Gastrocnemius medialis (tissue), 4 donors: ENCODE data around the gene STN1. TPM values are rescaled to one million over a fixed set of nuclear protein-coding genes. Genes with fewer than 3 reads are reported as not detected.

Experiments
- ATAC-seq, 2 donors: fragments of 150-250 bp; one replicate each; pipeline ENCODE4 v1.9.1; 2016
- DNase-seq, 2 donors: peaks; one replicate each; pipeline ENCODE4 v3.0.0-alpha.2; 2019
- H3K27ac ChIP-seq, 4 donors: fragments of 200-600 bp; sonication (generic); 1 replicate in 1 of 4; 2 replicates in 3 of 4; pipeline ENCODE4 v1.5.1; 2016 to 2018; ENCODE audit warnings: mild to moderate bottlenecking in 2 of 4, moderate library complexity in 1 of 4
- H3K27me3 ChIP-seq, 3 donors: fragments of 200-600 bp; sonication (generic) in 2 of 3; 1 replicate in 1 of 3; 2 replicates in 2 of 3; pipeline versions ENCODE4 v1.5.1 to v1.6.0; 2016 to 2019; ENCODE audit warnings: mild to moderate bottlenecking in 1 of 3, moderate library complexity in 1 of 3
- H3K36me3 ChIP-seq, 2 donors: fragments of 200-600 bp; sonication (generic) in 1 of 2; one replicate each; pipeline ENCODE4 v1.5.1; 2017 to 2018
- H3K4me1 ChIP-seq, 2 donors: fragments of 200-600 bp; sonication (generic) in 1 of 2; one replicate each; pipeline ENCODE4 v1.5.1; 2016 to 2017; ENCODE audit warnings: mild to moderate bottlenecking in 2 of 2
- H3K4me3 ChIP-seq, 4 donors: fragments of 200-600 bp; sonication (generic) in 3 of 4; 1 replicate in 1 of 4; 2 replicates in 3 of 4; pipeline ENCODE4 v1.5.1; 2016 to 2019; ENCODE audit warnings: mild to moderate bottlenecking in 2 of 4
- H3K9me3 ChIP-seq, 3 donors: fragments of 200-600 bp; sonication (generic) in 2 of 3; 1 replicate in 1 of 3; 2 replicates in 2 of 3; pipeline ENCODE4 v1.5.1; 2016 to 2019
- CTCF ChIP-seq, 5 experiments: fragments of 450-650 bp in 3 of 5; fragments of 200-600 bp in 2 of 5; sonication (generic) in 2 of 5; IDR thresholded peaks in 4 of 5; conservative IDR thresholded peaks in 1 of 5; 1 replicate in 4 of 5; 2 replicates in 1 of 5; pipeline ENCODE4 v1.5.1; 2016 to 2019; ENCODE audit warnings: antibody characterized with exemption in 5 of 5, mild to moderate bottlenecking in 3 of 5, moderate library complexity in 3 of 5
- POLR2A ChIP-seq, 2 donors: fragments of 450-650 bp; IDR thresholded peaks; one replicate each; pipeline ENCODE4 v1.6.1; 2017; ENCODE audit warnings: antibody characterized with exemption in 2 of 2, mild to moderate bottlenecking in 2 of 2, moderate library complexity in 2 of 2
- in situ Hi-C, 4 donors: fragments of 200-750 bp; cut with MboI; loops; one replicate each; pipeline versions ENCODE4 v1.15.0 to v1.8.0; 2017; ENCODE audit warnings: low sequenced_read_pairs in 4 of 4
- intact Hi-C: fragments of 100-400 bp; cut with DNase I; formaldehyde crosslinking; loops from one replicate; pipeline ENCODE4 v1.15.1; 2023; ENCODE audit warnings: low total_unique reads
- total RNA-seq, 4 donors: library from RNA; depleted of rRNA; stranded (reverse); fragments of >200 nt; gene quantifications; one replicate each; pipeline versions ENCODE4 v1.1.0 to v1.2.3, GENCODE V29; 2016

The STN1 gene
- total RNA-seq, 4 donors from 2014 or later, result 15.1 to 24.7 (median 20.5) TPM

GRCh38 chr10:103932271-103932670 is 14.3 kb upstream of the STN1 start:
- no peaks in the 10 kb centered on the region for H3K4me1 ChIP-seq
- H3K4me3 ChIP-seq, result no peak overlapping the region
- H3K27ac ChIP-seq, result no peak overlapping the region
- TF ChIP-seq POLR2A (IDR thresholded peaks at IDR 0.05) (no peak), CTCF (IDR thresholded peaks at IDR 0.05 in 4 of 5, conservative IDR thresholded peaks at IDR 0.05 in 1 of 5) (no peak)
- no peaks in the 10 kb centered on the region for H3K27me3 ChIP-seq
- intact Hi-C loops (no loop called here), in situ Hi-C loops (loop anchor here in 1 of 4 donors (25.0 kb wide), 1 partner anchor 180 kb away; the partner anchor contains the start of gene SFR1)
- H3K36me3 ChIP-seq, result no peaks in the 10 kb centered on the region
- no peaks in the 10 kb centered on the region for H3K9me3 ChIP-seq
- ATAC-seq (no peak), DNase-seq (no peak)

- ATAC-seq, result no peak
- in situ Hi-C loops, result loop anchor here in 1 of 4 donors (25.0 kb wide), 1 partner anchor 181 kb away; the partner anchor contains the start of gene SFR1
- TF ChIP-seq POLR2A (IDR thresholded peaks at IDR 0.05) (no peak), CTCF (IDR thresholded peaks at IDR 0.05 in 4 of 5, conservative IDR thresholded peaks at IDR 0.05 in 1 of 5) (no peak)
- intact Hi-C loops, result no loop called here
- Histone ChIP-seq H3K4me3 (no peak overlapping the region), H3K4me1 (no peaks in the 10 kb centered on the region), H3K27ac (no peak overlapping the region), H3K9me3 (no peaks in the 10 kb centered on the region), H3K36me3 (no peaks in the 10 kb centered on the region), H3K27me3 (no peaks in the 10 kb centered on the region)
- DNase-seq, result no peak
Observed at GRCh38 chr10:103931603-103932002, 13.6 kb upstream of the STN1 start.

GRCh38 chr10:103930881-103931280 is 12.9 kb upstream of the STN1 start:
- no peak overlapping the region for H3K27ac ChIP-seq
- ATAC-seq (no peak), DNase-seq (no peak)
- in situ Hi-C loops, result loop anchor here in 1 of 4 donors (25.0 kb wide), 1 partner anchor 181 kb away; the partner anchor contains the start of gene SFR1
- no peaks in the 10 kb centered on the region for H3K27me3 ChIP-seq
- TF ChIP-seq POLR2A (IDR thresholded peaks at IDR 0.05), result no peak
- no peaks in the 10 kb centered on the region for H3K4me1 ChIP-seq
- H3K9me3 ChIP-seq, result no peaks in the 10 kb centered on the region
- intact Hi-C loops, result no loop called here
- no peak overlapping the region for H3K4me3 ChIP-seq
- no peaks in the 10 kb centered on the region for H3K36me3 ChIP-seq

GRCh38 chr10:103930449-103930848 is 12.5 kb upstream of the STN1 start:
- intact Hi-C loops (no loop called here), in situ Hi-C loops (loop anchor here in 1 of 4 donors (25.0 kb wide), 1 partner anchor 182 kb away; the partner anchor contains the start of gene SFR1)

More at GRCh38 chr10:103930449-103930848, 12.5 kb upstream of the STN1 start:
- Histone ChIP-seq H3K27me3 (no peaks in the 10 kb centered on the region), H3K9me3 (no peaks in the 10 kb centered on the region), H3K4me1 (no peaks in the 10 kb centered on the region), H3K36me3 (no peaks in the 10 kb centered on the region), H3K27ac (no peak overlapping the region), H3K4me3 (no peak overlapping the region)
- ATAC-seq, result no peak
- TF ChIP-seq POLR2A (IDR thresholded peaks at IDR 0.05), result no peak
- TF ChIP-seq CTCF (IDR thresholded peaks at IDR 0.05 in 4 of 5, conservative IDR thresholded peaks at IDR 0.05 in 1 of 5), result no peak
- no peak for DNase-seq
